H1 (cell line): ENCODE data around the gene HIVEP3. TPM values are rescaled to one million over a fixed set of nuclear protein-coding genes. Genes with fewer than 3 reads are reported as not detected.

Source experiments
- CTCF ChIA-PET: fragments of 300-600 bp; sonication (Branson Sonifier 250); formaldehyde crosslinking; loops from one replicate; lab custom pipeline; 2021; ENCODE audit not compliant: partially characterized antibody; lab: Charles Lee
- POLR2A ChIA-PET: fragments of 300-600 bp; sonication (Branson Sonifier 250); formaldehyde crosslinking; loops from one replicate; lab custom pipeline; 2021; ENCODE audit warnings: inconsistent platforms; ENCODE audit not compliant: partially characterized antibody; lab: Charles Lee
- DNase-seq, 2 experiments: peaks; one replicate each; pipeline versions ENCODE4 v3.0.0 to v3.0.0-alpha.2; 2010 to 2022; ENCODE audit warnings: low spot score in 2 of 2, low read depth in 1 of 2, mixed read lengths in 1 of 2
- FAIRE-seq: peaks from 2 replicates; lab custom pipeline; 2011; peaks lifted over from hg19 to GRCh38; lab: Jason Lieb, UNC
- H2AFZ ChIP-seq: 2 replicates; pipeline ENCODE4 v1.8.1; 2012; ENCODE audit warnings: low read length, inconsistent platforms
- H2AK5ac ChIP-seq: 2 replicates; pipeline ENCODE4 v1.6.1; 2013; ENCODE audit warnings: low read depth, low read length
- H2BK120ac ChIP-seq: replicated peaks from 2 replicates; pipeline ENCODE3; 2013; ENCODE audit warnings: low read depth, low read length, inconsistent platforms
- H2BK12ac ChIP-seq: 2 replicates; pipeline ENCODE4 v1.6.1; 2013; ENCODE audit warnings: low read depth, low read length
- H2BK15ac ChIP-seq: 2 replicates; pipeline ENCODE4 v1.6.1; 2013; ENCODE audit warnings: low read length
- H2BK20ac ChIP-seq: 2 replicates; pipeline ENCODE4 v1.6.1; 2013; ENCODE audit warnings: low read length
- H2BK5ac ChIP-seq: 2 replicates; pipeline ENCODE4 v1.6.1; 2013; ENCODE audit warnings: low read depth, low read length
- H3K14ac ChIP-seq: 2 replicates; pipeline ENCODE4 v1.6.1; 2013; ENCODE audit warnings: inconsistent platforms; ENCODE audit not compliant: insufficient read length
- H3K18ac ChIP-seq: 2 replicates; pipeline ENCODE4 v1.6.1; 2013; ENCODE audit warnings: low read length; ENCODE audit errors: extremely low read depth
- H3K23ac ChIP-seq: 2 replicates; pipeline ENCODE4 v1.6.1; 2013; ENCODE audit warnings: inconsistent platforms; ENCODE audit not compliant: insufficient read length
- H3K23me2 ChIP-seq: 2 replicates; pipeline ENCODE4 v1.6.1; 2013; ENCODE audit warnings: low read depth, low read length
- H3K27ac ChIP-seq: 2 replicates; pipeline ENCODE4 v1.6.1; 2011; ENCODE audit warnings: low read depth, low read length, inconsistent platforms
- H3K27me3 ChIP-seq, 4 experiments: replicated peaks in 1 of 4; 1 replicate in 1 of 4; 2 replicates in 3 of 4; pipeline versions ENCODE4 v1.6.1 to v1.8.1; 2011 to 2013; ENCODE audit warnings: low read length in 3 of 4, mild to moderate bottlenecking in 3 of 4, inconsistent platforms in 2 of 4, mixed read lengths in 2 of 4, moderate library complexity in 1 of 4; ENCODE audit not compliant: control insufficient read depth in 3 of 4, insufficient read depth in 3 of 4; ENCODE audit errors: extremely low read depth in 1 of 4
- H3K36me3 ChIP-seq, 4 experiments: 2 replicates each; pipeline versions ENCODE4 v1.6.1 to v1.8.1; 2011 to 2013; ENCODE audit warnings: mild to moderate bottlenecking in 4 of 4, low read length in 3 of 4, moderate library complexity in 2 of 4, control low read depth in 1 of 4, inconsistent platforms in 1 of 4; ENCODE audit not compliant: insufficient read depth in 4 of 4, control insufficient read depth in 2 of 4
- H3K4ac ChIP-seq: replicated peaks from 2 replicates; pipeline ENCODE3; 2013; ENCODE audit warnings: low read length, low read depth, mixed read lengths, inconsistent platforms; ENCODE audit not compliant: insufficient read length
- H3K4me1 ChIP-seq, 4 experiments: replicated peaks in 1 of 4; 1 replicate in 1 of 4; 2 replicates in 3 of 4; pipeline versions ENCODE4 v1.6.1 to v1.8.1; 2011 to 2013; ENCODE audit warnings: low read length in 3 of 4, inconsistent platforms in 2 of 4, mixed read lengths in 1 of 4; ENCODE audit not compliant: insufficient read depth in 4 of 4, control insufficient read depth in 3 of 4
- H3K4me2 ChIP-seq, 2 experiments: 2 replicates each; pipeline versions ENCODE4 v1.6.1 to v1.8.1; 2011 to 2013; ENCODE audit warnings: low read depth in 2 of 2, low read length in 2 of 2, control low read depth in 1 of 2, inconsistent platforms in 1 of 2, mild to moderate bottlenecking in 1 of 2; ENCODE audit not compliant: insufficient read depth in 1 of 2
- H3K4me3 ChIP-seq, 4 experiments: fragments of 200-600, 300-600 bp in 1 of 4; sonication (generic), shearing (Covaris generic), sonication (Bioruptor Twin) in 1 of 4; 2 replicates each; pipeline versions ENCODE4 v1.5.1 to v1.8.1; 2011 to 2016; ENCODE audit warnings: low read length in 4 of 4, low read depth in 3 of 4, control low read depth in 2 of 4, inconsistent platforms in 2 of 4, mild to moderate bottlenecking in 2 of 4, mixed read lengths in 1 of 4, moderate library complexity in 1 of 4; ENCODE audit not compliant: insufficient read depth in 2 of 4; ENCODE audit errors: extremely low read depth in 1 of 4
- H3K56ac ChIP-seq: replicated peaks from 2 replicates; pipeline ENCODE3; 2013; ENCODE audit warnings: low read depth, mild to moderate bottlenecking, mixed read lengths, low read length, inconsistent platforms; ENCODE audit not compliant: insufficient read length
- H3K79me1 ChIP-seq: 2 replicates; pipeline ENCODE4 v1.6.1; 2013; ENCODE audit warnings: low read depth, low read length, control low read depth
- H3K79me2 ChIP-seq, 2 experiments: 2 replicates each; pipeline versions ENCODE4 v1.6.1 to v1.8.1; 2012 to 2013; ENCODE audit warnings: low read length in 2 of 2, mild to moderate bottlenecking in 2 of 2, inconsistent platforms in 1 of 2; ENCODE audit not compliant: insufficient read depth in 2 of 2, control insufficient read depth in 1 of 2
- H3K9ac ChIP-seq, 4 experiments: replicated peaks in 1 of 4; 1 replicate in 1 of 4; 2 replicates in 3 of 4; pipeline versions ENCODE4 v1.6.1 to v1.8.1; 2011 to 2013; ENCODE audit warnings: low read depth in 3 of 4, low read length in 3 of 4, control low read depth in 2 of 4, mild to moderate bottlenecking in 2 of 4, moderate library complexity in 2 of 4, inconsistent platforms in 1 of 4; ENCODE audit errors: extremely low read depth in 1 of 4
- H3K9me3 ChIP-seq, 2 experiments: 2 replicates each; pipeline versions ENCODE4 v1.6.1 to v1.8.1; 2012 to 2013; ENCODE audit warnings: mild to moderate bottlenecking in 2 of 2, moderate library complexity in 2 of 2, control low read depth in 1 of 2, inconsistent platforms in 1 of 2, low read depth in 1 of 2, low read length in 1 of 2, mixed read lengths in 1 of 2; ENCODE audit not compliant: insufficient read depth in 2 of 2
- H4K20me1 ChIP-seq, 2 experiments: replicated peaks in 1 of 2; 2 replicates each; pipeline versions ENCODE3 to v1.8.1; 2011 to 2013; ENCODE audit warnings: inconsistent platforms in 2 of 2, low read length in 2 of 2, mild to moderate bottlenecking in 1 of 2; ENCODE audit not compliant: insufficient read depth in 2 of 2, control insufficient read depth in 1 of 2
- H4K5ac ChIP-seq: 2 replicates; pipeline ENCODE4 v1.6.1; 2013; ENCODE audit warnings: low read length, low read depth, mixed read lengths, inconsistent platforms; ENCODE audit not compliant: insufficient read length
- H4K8ac ChIP-seq: 2 replicates; pipeline ENCODE4 v1.8.0; 2013; ENCODE audit warnings: mild to moderate bottlenecking, moderate library complexity, low read length, inconsistent platforms; ENCODE audit not compliant: insufficient read depth; ENCODE audit errors: extremely low read depth
- H4K91ac ChIP-seq: replicated peaks from 2 replicates; pipeline ENCODE3; 2013; ENCODE audit warnings: low read length, mixed read lengths, inconsistent platforms; ENCODE audit not compliant: insufficient read length
- CBX5 ChIP-seq: fragments of 300-800, 300-1000 bp; sonication (generic); IDR thresholded peaks from 2 replicates; pipeline ENCODE4 v1.7.1; 2016; ENCODE audit warnings: antibody characterized with exemption, low read length, low read depth
- CEBPB ChIP-seq: IDR thresholded peaks from 2 replicates; pipeline ENCODE4 v1.6.1; 2012; ENCODE audit warnings: low read depth, low read length
- EZH2 ChIP-seq: fragments of 200-600 bp; sonication (generic); IDR thresholded peaks from 2 replicates; pipeline ENCODE4 v1.7.1; 2012; ENCODE audit warnings: low read depth, mild to moderate bottlenecking, moderate library complexity, low read length, inconsistent platforms; ENCODE audit not compliant: severe bottlenecking
- POU5F1 ChIP-seq: IDR thresholded peaks from 2 replicates; pipeline ENCODE4 v1.6.1; 2011; ENCODE audit warnings: low read depth, mild to moderate bottlenecking, low read length, moderate library complexity
- TAF1 ChIP-seq: IDR thresholded peaks from 2 replicates; pipeline ENCODE4 v1.6.1; 2011; ENCODE audit warnings: mild to moderate bottlenecking, low read depth, low read length
- TAF7 ChIP-seq: optimal IDR thresholded peaks from 2 replicates; pipeline ENCODE3; 2011; ENCODE audit warnings: low read depth, mild to moderate bottlenecking, inconsistent platforms, low read length, moderate library complexity, borderline replicate concordance
- YY1 ChIP-seq: IDR thresholded peaks from 2 replicates; pipeline ENCODE4 v1.6.1; 2011; ENCODE audit warnings: low read depth, mild to moderate bottlenecking, low read length
- WGBS, 2 experiments: shearing (Covaris generic) in 1 of 2; methylation state at CpG; one replicate each; pipeline versions ENCODE4 v1.1.6 to v1.1.7; 2013 to 2015; ENCODE audit warnings: low lambda C conversion rate in 2 of 2, mixed read lengths in 2 of 2, inconsistent platforms in 1 of 2, low coverage in 1 of 2, missing lambda C conversion rate in 1 of 2; ENCODE audit not compliant: insufficient replicate concordance in 2 of 2, insufficient coverage in 1 of 2, insufficient read length in 1 of 2; ENCODE audit errors: extremely low coverage in 1 of 2, missing lambda C conversion rate in 1 of 2; 5-methylcytosine and 5-hydroxymethylcytosine counted together
- polyA plus RNA-seq, 7 experiments: library from polyadenylated mRNA; depleted of rRNA in 3 of 7; stranded (reverse) in 5 of 7; unstranded in 2 of 7; fragments of >200 nt in 5 of 7; fragments of 200-250 nt in 2 of 7; gene quantifications; 1 replicate in 5 of 7; 2 replicates in 1 of 7; 4 replicates in 1 of 7; pipeline versions ENCODE4 v1.2.1 to v1.2.3, GENCODE V29; 2011 to 2013; ENCODE audit warnings: missing spikeins in 2 of 7, mixed read lengths in 2 of 7
- total RNA-seq: library from RNA; stranded (reverse); fragmentation: NEBNext Ultra II Directional; extraction: Animal tissue kit (Norgen Biotek cat#: 25700); gene quantifications from 2 replicates; pipeline ENCODE4 v1.2.1, GENCODE V29; 2021

Gene HIVEP3
- total and polyA plus RNA-seq, 2 of the 8 experiments (the other 6 are each of a cell fraction or from before 2014, with no cell fraction given): 0.24 to 0.69 TPM

DNA sequence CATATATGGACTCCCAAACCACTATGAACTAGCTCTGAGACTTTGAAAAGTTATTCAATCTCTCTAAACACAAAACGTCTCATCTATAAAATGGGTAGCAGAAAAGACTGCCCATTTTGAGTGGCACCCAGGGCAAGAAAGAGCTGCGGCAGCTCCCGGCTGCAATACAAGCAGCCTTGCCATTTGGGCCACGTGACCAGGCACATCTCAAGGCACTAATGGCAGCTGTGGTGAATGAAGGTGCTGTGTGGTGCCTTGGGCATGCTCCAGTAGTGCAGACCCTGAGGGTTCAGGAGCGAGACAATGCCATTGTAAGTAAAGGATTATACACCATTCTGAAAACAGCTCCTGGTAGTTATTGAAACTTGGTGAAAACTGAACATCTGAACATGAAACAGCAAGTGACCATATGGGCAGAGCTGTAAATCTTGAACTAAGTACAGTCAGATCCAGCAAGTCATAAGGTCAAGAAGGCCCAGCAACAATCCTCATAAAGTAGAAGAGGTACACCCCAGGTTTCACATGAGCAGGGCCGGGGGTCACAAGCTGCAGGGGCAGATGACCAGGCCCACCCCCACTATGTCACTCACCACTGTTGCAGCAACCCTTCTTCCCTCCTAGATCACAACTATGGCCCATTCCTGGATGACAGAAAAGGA is 39.4 kb upstream of the HIVEP3 start:
- Histone ChIP-seq H3K23me2 (no peaks in the 10 kb centered on the region), H3K18ac (no peak overlapping the region), H2AK5ac (no peak overlapping the region), H3K27me3 (no peaks in the 10 kb centered on the region), H3K9ac (no peak overlapping the region), H4K91ac (no peak overlapping the region), H3K27ac (no peak overlapping the region), H2BK20ac (no peak overlapping the region), H3K4me3 (no peak overlapping the region), H3K4ac (no peak overlapping the region), H3K56ac (no peak overlapping the region), H3K79me2 (no peaks in the 10 kb centered on the region), H2AFZ (no peak overlapping the region), H4K20me1 (no peaks in the 10 kb centered on the region), H3K23ac (no peak overlapping the region), H2BK5ac (no peak overlapping the region), H2BK15ac (no peak overlapping the region), H3K9me3 (no peaks in the 10 kb centered on the region), H3K14ac (no peak overlapping the region), H4K5ac (no peak overlapping the region), H3K36me3 (no peaks in the 10 kb centered on the region), H2BK120ac (no peak overlapping the region), H4K8ac (no peak overlapping the region), H2BK12ac (no peak overlapping the region), H3K4me1 (peaks cover 2 to 8% (median 5%) of the 10 kb centered on the region in 4 experiments; a peak in 5 of 7 replicates), H3K79me1 (no peaks in the 10 kb centered on the region), H3K4me2 (no peak overlapping the region)
- POLR2A ChIA-PET: no interaction called here
- 77% methylated on average over 6 of the region's 6 CpGs; no CpG with 5 or more reads in 1 of the 2 experiments for WGBS, 2 experiments
- FAIRE-seq: no peak
- no peak for DNase-seq
- TF ChIP-seq CEBPB: no peak
- TF ChIP-seq TAF1: no peak
- TF ChIP-seq POU5F1: no peak
- TF ChIP-seq YY1: no peak
- TF ChIP-seq EZH2: no peak
- TF ChIP-seq TAF7: no peak
- no peak for TF ChIP-seq CBX5
- CTCF ChIA-PET: interaction anchor here (0.8 to 1.6 kb wide), 3 partner anchors 9 to 77 kb away, joined by 3 to 5 read pairs (median 4); no protein-coding TSS in a partner anchor
